ENCODE data around the gene HLCS. TPM values are rescaled to one million over a fixed set of nuclear protein-coding genes. Genes with fewer than 3 reads are reported as not detected.

The HLCS gene
- total RNA-seq, 2 experiments from 2014 or later, result 12.5 to 15.5 TPM

- ChIA-PET POLR2A (no interaction called here), CTCF (no interaction called here)
- no peaks in the 10 kb centered on the region for H3K9me3 Mint-ChIP-seq
- intact Hi-C loops (cut with micrococcal nuclease), result no loop called here
- no peak for DNase-seq
- no peaks in the 10 kb centered on the region for H3K27me3 Mint-ChIP-seq
- H3K27ac Mint-ChIP-seq, result no peak overlapping the region
- no peak for ATAC-seq
- TF ChIP-seq, protein P1, sequence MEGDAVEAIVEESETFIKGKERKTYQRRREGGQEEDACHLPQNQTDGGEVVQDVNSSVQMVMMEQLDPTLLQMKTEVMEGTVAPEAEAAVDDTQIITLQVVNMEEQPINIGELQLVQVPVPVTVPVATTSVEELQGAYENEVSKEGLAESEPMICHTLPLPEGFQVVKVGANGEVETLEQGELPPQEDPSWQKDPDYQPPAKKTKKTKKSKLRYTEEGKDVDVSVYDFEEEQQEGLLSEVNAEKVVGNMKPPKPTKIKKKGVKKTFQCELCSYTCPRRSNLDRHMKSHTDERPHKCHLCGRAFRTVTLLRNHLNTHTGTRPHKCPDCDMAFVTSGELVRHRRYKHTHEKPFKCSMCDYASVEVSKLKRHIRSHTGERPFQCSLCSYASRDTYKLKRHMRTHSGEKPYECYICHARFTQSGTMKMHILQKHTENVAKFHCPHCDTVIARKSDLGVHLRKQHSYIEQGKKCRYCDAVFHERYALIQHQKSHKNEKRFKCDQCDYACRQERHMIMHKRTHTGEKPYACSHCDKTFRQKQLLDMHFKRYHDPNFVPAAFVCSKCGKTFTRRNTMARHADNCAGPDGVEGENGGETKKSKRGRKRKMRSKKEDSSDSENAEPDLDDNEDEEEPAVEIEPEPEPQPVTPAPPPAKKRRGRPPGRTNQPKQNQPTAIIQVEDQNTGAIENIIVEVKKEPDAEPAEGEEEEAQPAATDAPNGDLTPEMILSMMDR (IDR thresholded peaks at IDR 0.05), result no peak
- no peaks in the 10 kb centered on the region for H3K4me1 Mint-ChIP-seq (ENCODE audit: low read depth)
- no peak overlapping the region for H3K4me3 Mint-ChIP-seq
- H3K36me3 Mint-ChIP-seq (ENCODE audit: low read depth), result no peaks in the 10 kb centered on the region
Measured at GRCh38 chr21:36815284-36815683, 151.2 kb downstream of the HLCS start.

DNA sequence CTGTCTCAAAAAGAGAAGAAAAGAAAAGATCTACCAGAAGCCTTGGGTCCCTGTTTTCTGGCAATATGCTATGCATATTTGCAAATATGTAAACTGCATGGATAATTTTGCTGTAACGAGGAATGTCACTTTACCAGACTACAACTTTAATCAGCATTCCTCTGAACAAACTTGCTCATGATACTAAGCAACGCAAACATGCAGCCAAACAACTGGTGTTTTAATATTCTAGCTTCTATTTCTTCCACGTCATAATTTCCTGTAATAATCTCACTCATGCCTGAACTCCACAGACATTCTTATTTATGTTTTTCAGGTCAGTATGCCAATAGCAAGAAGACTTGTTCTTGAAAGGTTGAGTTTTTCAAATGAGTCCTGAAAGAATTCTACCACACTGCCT is 153.4 kb downstream of the HLCS start:
- intact Hi-C loops (cut with micrococcal nuclease), result no loop called here
- no peak for ATAC-seq
- H3K27me3 Mint-ChIP-seq, result no peaks in the 10 kb centered on the region

GRCh38 chr21:36811762-36812161 is 154.7 kb downstream of the HLCS start:
- intact Hi-C loops (cut with micrococcal nuclease), result no loop called here
- POLR2A ChIA-PET, result no interaction called here

More for the DNA sequence above, 153.4 kb downstream of the HLCS start:
- Mint-ChIP-seq H3K36me3 (ENCODE audit: low read depth) (no peaks in the 10 kb centered on the region), H3K4me3 (no peak overlapping the region), H3K9me3 (no peaks in the 10 kb centered on the region), H3K4me1 (ENCODE audit: low read depth) (no peaks in the 10 kb centered on the region), H3K27ac (no peak overlapping the region)
- POLR2A ChIA-PET, result interaction anchor here (0.9 kb wide), 1 partner anchor 9 kb away, joined by 3 read pairs; no protein-coding TSS in a partner anchor
- CTCF ChIA-PET, result no interaction called here
- DNase-seq, result no peak
- TF ChIP-seq, protein P1 (IDR thresholded peaks at IDR 0.05), result no peak

DNA sequence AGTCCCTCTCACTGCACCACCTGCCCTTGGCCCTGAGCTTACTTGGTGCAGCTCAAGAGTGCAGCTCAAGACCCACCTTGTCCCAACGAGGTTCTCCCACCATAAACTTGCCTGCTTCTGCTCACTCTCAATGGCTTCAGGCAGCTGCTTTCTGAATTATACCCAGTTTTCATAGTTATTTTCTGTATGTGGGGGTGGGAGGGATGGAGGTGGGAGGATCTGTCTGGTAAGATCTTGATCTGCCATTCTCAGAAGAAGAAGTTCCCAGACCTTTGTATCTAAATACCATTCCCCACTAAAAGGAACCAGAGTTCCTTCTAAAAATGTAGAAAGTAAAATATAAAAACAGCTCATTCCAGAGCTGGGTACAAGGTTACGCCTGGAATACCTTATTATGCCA is 156.0 kb downstream of the HLCS start:
- Mint-ChIP-seq H3K4me1 (ENCODE audit: low read depth) (no peaks in the 10 kb centered on the region), H3K27ac (no peak overlapping the region), H3K36me3 (ENCODE audit: low read depth) (no peaks in the 10 kb centered on the region), H3K4me3 (no peak overlapping the region), H3K9me3 (no peaks in the 10 kb centered on the region), H3K27me3 (no peaks in the 10 kb centered on the region)
- ATAC-seq, result no peak
- intact Hi-C loops (cut with micrococcal nuclease), result no loop called here
- POLR2A ChIA-PET, result no interaction called here
- TF ChIP-seq, protein P1 (IDR thresholded peaks at IDR 0.05), result no peak
- CTCF ChIA-PET, result interaction anchor here (1.6 to 1.8 kb wide), 2 partner anchors 14 to 44 kb away, joined by 3 to 4 read pairs; no protein-coding TSS in a partner anchor
- no peak for DNase-seq

More at GRCh38 chr21:36811762-36812161, 154.7 kb downstream of the HLCS start:
- H3K4me1 Mint-ChIP-seq (ENCODE audit: low read depth), result no peaks in the 10 kb centered on the region
- no peaks in the 10 kb centered on the region for H3K27me3 Mint-ChIP-seq
- ATAC-seq (no peak), DNase-seq (no peak)
- CTCF ChIA-PET, result no interaction called here
- H3K9me3 Mint-ChIP-seq, result no peaks in the 10 kb centered on the region
- H3K27ac Mint-ChIP-seq, result no peak overlapping the region
- TF ChIP-seq, protein P1 (IDR thresholded peaks at IDR 0.05), result no peak
- H3K4me3 Mint-ChIP-seq, result no peak overlapping the region
- no peaks in the 10 kb centered on the region for H3K36me3 Mint-ChIP-seq (ENCODE audit: low read depth)

DNA sequence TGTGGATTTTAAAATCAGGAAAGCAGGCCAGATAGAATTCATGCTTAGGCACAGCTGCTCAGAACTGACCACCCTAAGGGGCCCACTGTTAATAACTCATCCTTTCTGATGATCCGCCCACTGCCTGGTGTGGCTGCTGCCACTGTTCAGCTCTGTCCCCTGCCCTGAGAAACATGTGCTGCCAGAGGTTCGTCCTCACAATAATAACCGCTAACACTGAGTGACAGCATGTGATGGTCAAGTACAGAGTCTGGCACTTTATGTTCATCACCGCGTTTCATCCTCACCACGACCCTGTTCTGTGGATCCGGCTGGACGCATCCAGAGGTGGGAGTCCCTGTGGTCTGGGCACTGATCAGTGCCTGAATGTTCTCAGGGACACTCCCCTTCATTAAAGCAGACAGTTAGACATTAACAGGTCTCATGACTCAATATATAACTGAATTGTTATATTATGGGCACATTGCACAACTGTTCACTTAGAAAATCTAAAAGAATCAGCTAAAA is 159.0 kb downstream of the HLCS start:
- ChIA-PET CTCF (interaction anchor here (1.1 kb wide), 1 partner anchor 39 kb away, joined by 3 read pairs; no protein-coding TSS in a partner anchor), POLR2A (no interaction called here)
- Mint-ChIP-seq H3K4me3 (no peak overlapping the region), H3K9me3 (no peaks in the 10 kb centered on the region), H3K27me3 (no peaks in the 10 kb centered on the region), H3K36me3 (ENCODE audit: low read depth) (peaks cover 3% of the 10 kb centered on the region), H3K4me1 (ENCODE audit: low read depth) (no peaks in the 10 kb centered on the region), H3K27ac (no peak overlapping the region)
- TF ChIP-seq, protein P1 (IDR thresholded peaks at IDR 0.05), result no peak
- ATAC-seq (no peak), DNase-seq (no peak)
- intact Hi-C loops (cut with micrococcal nuclease), result no loop called here

Data from activated CD8-positive, alpha-beta T cell treated with anti-CD3 and anti-CD28 coated beads for 36 hours (primary cell).